ENCODE measurements around the gene LRRK1. TPM values are rescaled to one million over a fixed set of nuclear protein-coding genes. Genes with fewer than 3 reads are reported as not detected.
A peak's percentile ranks its signal among the peaks of the same experiment; 100 is the strongest.

LRRK1 gene
- total RNA-seq, 1 donor from 2014 or later = 4.8 TPM

DNA sequence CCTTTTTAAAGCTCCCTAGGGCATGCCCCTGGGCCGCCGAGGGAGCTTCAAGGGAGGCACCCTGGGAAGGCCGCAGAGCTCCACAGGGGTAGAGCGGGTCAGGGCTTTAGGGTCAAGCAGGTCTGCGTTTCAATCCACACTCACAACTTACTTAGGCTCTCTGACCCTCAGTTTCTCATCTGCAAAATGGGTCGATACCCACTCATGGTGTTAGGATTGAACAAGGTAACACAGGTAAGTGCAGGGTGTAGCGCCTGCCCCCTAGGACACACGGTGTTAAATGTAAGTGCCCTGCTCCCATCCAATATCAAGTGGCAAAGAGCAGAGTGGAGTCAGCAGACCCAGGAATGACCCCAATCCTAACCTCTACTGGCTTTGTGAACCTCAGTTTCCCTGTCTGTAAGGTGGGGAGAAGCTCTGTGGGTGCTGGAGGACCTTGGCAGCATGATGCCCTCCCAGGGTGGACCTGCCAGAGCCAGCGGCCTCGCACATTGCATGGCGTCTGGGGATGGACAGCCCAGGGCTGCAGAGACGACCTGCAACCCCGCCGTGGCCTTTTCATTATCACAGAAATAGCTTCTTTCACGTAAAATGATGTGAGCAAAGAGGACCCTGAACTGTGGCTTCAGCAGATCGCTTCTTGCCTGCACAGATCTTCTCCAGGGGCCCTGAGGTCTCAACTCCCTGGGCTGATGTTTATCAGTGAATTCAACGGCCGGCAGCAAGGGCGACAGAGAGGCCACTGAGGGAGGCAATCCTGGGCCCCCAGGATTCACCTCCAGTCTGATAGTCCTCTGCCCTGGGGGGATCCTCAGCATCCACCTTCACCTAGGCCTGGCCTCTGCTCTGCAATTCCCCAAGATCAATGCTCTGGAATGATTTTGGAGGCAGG is 194.2 kb downstream of the LRRK1 start:
- Mint-ChIP-seq H3K36me3 (ENCODE audit: low read depth, unreplicated experiment) (no peaks in the 10 kb centered on the region), H3K4me1 (ENCODE audit: unreplicated experiment) (peaks cover 9% of the 10 kb centered on the region), H3K4me3 (ENCODE audit: unreplicated experiment) (no peak overlapping the region), H3K9me3 (ENCODE audit: unreplicated experiment) (no peaks in the 10 kb centered on the region), H3K27me3 (ENCODE audit: unreplicated experiment) (peaks cover 13% of the 10 kb centered on the region), H3K27ac (ENCODE audit: unreplicated experiment) (peak overlapping the region; percentile 18)
- DNase-seq (ENCODE audit: low spot score) = no peak
- TF ChIP-seq CTCF (IDR thresholded peaks at IDR 0.05; ENCODE audit: unreplicated experiment) = no peak

DNA sequence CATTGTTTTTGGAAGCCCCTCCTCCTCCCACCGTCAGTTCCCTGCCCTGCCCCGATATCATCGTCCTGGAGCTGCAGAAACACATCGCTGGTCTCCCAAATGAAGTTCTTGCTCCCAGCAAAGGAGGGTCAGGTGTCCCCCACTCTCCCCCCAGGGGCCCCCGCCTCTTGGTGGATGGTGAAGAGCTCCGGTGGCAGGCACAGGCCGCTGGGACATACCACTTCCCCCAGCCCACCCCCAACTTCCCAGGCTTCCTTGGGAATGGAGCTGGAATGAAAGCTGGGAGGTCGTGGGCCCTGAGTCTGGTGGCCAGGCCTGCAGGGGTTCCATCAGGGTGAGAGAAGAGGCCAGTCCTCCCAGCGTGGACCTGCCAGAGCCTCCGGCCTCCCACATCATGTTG is 195.0 kb downstream of the LRRK1 start:
- H3K27ac Mint-ChIP-seq (ENCODE audit: unreplicated experiment) = peak overlapping the region; percentile 18
- no peak overlapping the region for H3K4me3 Mint-ChIP-seq (ENCODE audit: unreplicated experiment)
- H3K9me3 Mint-ChIP-seq (ENCODE audit: unreplicated experiment) = no peaks in the 10 kb centered on the region
- H3K4me1 Mint-ChIP-seq (ENCODE audit: unreplicated experiment) = peaks cover 9% of the 10 kb centered on the region
- TF ChIP-seq CTCF (IDR thresholded peaks at IDR 0.05; ENCODE audit: unreplicated experiment) = no peak
- H3K36me3 Mint-ChIP-seq (ENCODE audit: low read depth, unreplicated experiment) = no peaks in the 10 kb centered on the region
- no peak for DNase-seq (ENCODE audit: low spot score)
- peaks cover 14% of the 10 kb centered on the region for H3K27me3 Mint-ChIP-seq (ENCODE audit: unreplicated experiment)

DNA sequence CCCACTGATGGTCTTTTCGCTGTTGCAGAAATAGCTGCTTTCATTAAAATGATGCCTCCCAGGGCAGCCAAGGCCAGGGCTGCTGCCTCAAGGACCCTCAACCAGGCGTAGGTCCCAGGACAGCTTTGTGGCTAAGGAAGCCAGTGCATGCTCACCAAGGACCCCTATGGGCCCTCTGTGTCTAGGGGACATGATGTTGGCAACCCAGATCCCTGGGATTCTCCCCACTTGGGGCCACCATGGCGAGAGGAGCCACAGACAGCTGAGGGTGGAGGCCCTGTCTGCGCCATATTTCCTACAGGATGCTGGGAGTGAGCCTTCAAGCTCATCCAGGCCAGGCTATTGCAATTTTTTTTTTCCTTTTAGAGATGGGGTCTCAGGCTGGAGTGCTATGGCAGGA is 195.5 kb downstream of the LRRK1 start:
- H3K4me1 Mint-ChIP-seq (ENCODE audit: unreplicated experiment) = peaks cover 9% of the 10 kb centered on the region
- DNase-seq (ENCODE audit: low spot score) = no peak
- peaks cover 15% of the 10 kb centered on the region for H3K27me3 Mint-ChIP-seq (ENCODE audit: unreplicated experiment)
- TF ChIP-seq CTCF (IDR thresholded peaks at IDR 0.05; ENCODE audit: unreplicated experiment) = no peak
- H3K27ac Mint-ChIP-seq (ENCODE audit: unreplicated experiment) = no peak overlapping the region
- H3K36me3 Mint-ChIP-seq (ENCODE audit: low read depth, unreplicated experiment) = no peaks in the 10 kb centered on the region
- no peak overlapping the region for H3K4me3 Mint-ChIP-seq (ENCODE audit: unreplicated experiment)
- H3K9me3 Mint-ChIP-seq (ENCODE audit: unreplicated experiment) = no peaks in the 10 kb centered on the region

DNA sequence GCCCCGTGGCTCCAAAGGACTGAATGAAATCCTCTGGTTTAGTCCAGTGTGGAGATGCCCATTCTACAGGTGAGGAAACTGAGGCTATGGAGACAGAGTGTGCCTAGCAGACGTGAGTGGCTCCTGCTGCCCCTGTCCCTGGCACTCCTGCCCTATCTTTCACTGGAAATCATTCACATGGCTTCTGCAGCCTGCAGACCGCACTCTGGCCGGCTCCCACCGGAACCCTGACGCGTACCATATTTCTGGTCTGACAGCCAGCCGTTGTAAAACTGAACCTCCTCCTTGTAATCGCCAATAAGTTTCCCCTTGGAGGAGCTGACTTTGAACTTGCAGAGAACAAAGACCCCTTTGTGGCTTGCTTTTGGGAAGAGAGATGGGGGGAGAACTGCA is 196.2 kb downstream of the LRRK1 start:
- Mint-ChIP-seq H3K9me3 (ENCODE audit: unreplicated experiment) (no peaks in the 10 kb centered on the region), H3K36me3 (ENCODE audit: low read depth, unreplicated experiment) (no peaks in the 10 kb centered on the region), H3K27ac (ENCODE audit: unreplicated experiment) (no peak overlapping the region), H3K27me3 (ENCODE audit: unreplicated experiment) (peaks cover 15% of the 10 kb centered on the region), H3K4me1 (ENCODE audit: unreplicated experiment) (peaks cover 9% of the 10 kb centered on the region), H3K4me3 (ENCODE audit: unreplicated experiment) (no peak overlapping the region)
- no peak for TF ChIP-seq CTCF (IDR thresholded peaks at IDR 0.05; ENCODE audit: unreplicated experiment)
- no peak for DNase-seq (ENCODE audit: low spot score)

Data from endothelial cell (in vitro differentiated cells).